Measurements from ENCODE around the gene LAMB3.

The LAMB3 gene

DNA sequence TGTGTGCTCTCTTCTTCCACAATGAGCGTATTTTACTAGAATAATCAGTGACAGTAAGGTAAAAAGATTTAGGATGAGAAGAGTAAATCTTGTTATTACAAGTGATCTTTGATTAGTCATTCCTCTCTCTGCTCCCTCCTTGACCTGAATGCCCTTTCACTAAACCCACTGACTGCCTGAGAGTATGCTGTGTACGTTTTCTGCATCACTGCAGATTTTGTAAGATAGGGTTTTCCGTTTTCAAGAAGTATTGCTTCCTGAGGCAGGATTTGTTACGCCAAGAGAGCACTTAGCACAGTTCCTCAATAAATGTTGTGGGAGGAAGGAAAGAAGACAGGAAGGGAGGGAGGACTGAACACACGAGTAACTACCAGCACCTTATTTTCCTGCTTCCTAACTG, 7.7 kb upstream of the LAMB3 start:
- peak in 1 of 2 donors; percentile 64 for DNase-seq

DNA sequence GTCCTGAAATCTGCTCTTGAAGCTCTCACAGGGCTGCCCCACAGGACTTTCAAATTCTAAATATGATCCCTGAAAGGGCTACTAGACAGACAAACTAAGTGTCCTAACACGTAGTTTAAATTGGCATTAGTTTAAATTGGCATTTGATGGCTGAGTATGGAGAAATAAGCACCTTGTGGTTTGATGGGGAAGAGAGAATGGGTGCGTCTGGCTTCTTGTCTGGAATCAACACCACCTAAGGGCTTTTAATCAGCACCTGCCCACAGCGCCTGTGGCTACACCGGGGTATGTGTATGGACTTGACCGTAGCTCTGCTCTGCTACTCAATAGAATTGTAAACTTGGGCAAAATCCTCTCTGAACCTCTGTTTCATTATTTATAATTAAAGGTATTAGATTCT, 5.7 kb upstream of the LAMB3 start:
- no peak for DNase-seq

DNA sequence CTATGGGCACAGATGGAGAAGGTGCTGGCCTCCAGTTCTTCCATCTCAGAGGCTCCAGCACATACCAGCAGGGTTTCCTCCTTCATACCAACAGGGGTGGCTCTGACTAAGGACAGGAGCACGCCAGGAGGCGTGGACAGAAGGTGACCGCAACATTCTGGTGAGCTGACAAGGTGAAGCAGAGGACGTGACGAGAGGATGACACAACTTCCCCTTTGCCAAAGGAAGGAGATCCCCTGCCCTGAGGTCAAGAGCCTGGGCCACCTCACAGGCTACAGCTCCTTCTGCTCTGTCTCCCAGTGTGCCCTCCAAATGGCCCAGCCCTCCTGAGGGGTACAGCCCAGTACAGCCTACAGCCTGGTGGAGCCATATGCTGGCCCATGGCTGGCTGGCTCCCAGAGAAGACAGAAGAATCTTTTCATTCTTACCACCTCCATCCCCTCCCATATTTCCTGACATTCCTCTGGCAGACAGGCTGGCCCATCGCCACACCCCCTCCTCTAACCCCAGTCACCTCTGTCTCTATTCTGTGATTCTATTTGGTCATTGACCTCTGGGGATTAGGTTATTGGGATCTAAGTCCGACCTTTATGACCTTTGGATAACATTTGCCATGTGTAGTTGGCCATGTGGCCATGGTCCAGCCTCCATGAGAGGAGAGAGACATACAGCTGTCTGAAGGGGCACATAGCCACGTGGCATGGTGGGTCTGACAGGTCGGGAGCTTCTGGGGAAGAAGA, 5.1 kb upstream of the LAMB3 start:
- peak; percentile 25 to 86 for DNase-seq

DNA sequence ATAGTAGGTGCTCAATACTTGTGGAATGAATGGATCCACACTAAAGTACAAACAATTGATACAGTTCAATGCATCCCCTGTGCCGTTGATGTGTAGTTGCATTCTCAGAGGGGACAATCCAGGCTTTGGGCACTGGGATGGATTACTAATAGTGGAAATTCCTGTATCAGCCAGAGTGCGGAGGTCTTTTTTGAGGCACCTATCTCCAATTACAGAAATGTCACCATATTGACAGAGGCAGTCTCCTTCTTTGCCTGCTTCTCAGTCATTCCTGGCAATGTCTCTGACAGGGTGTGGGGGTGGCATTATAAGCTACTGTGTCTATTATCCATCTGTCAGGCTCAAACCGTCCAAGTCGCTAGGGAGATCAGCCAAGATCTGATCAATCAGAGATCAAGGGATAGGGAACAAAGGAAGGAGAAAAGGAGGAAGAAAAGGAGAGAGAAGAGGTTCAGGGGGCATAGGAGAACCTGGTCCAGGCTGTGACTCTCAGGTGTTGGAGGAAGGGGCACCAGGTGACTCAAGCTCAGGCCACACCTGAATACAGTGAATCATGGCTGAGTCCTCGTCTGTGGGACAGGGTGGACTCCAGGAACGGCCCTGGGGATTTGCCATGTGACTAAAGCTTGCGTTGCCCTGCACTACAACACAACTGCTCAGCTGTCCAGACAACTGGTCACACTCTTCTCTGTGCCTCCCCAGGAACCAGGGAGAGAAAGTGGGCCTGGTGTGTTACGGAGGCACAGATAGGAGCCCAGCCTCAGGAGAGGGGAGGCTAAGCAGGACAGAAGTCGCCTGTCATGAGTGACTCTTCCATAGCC, 3.4 kb upstream of the LAMB3 start:
- no peak for DNase-seq

DNA sequence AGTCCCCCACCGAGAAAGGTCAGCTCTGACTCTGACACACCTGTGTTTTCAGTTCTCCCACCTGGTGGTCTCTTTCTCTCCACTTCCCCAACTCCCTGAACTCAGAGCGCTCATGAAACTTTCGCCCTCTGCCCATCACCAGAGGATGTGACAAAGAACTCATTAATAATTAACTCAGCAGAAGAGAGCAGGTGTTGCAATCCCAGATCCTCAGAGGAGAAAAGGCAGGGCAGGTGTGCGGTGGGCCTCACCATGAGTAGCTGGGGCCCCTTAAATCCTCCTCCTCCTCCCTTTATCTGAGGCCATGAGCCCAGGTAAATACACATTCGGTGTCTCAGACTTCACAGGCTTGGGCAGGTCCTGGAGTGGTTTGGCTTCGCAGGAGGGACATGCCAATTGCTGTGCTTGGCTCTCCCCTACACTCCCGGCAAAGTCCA, 1.7 kb upstream of the LAMB3 start:
- DNase-seq, result no peak

DNA sequence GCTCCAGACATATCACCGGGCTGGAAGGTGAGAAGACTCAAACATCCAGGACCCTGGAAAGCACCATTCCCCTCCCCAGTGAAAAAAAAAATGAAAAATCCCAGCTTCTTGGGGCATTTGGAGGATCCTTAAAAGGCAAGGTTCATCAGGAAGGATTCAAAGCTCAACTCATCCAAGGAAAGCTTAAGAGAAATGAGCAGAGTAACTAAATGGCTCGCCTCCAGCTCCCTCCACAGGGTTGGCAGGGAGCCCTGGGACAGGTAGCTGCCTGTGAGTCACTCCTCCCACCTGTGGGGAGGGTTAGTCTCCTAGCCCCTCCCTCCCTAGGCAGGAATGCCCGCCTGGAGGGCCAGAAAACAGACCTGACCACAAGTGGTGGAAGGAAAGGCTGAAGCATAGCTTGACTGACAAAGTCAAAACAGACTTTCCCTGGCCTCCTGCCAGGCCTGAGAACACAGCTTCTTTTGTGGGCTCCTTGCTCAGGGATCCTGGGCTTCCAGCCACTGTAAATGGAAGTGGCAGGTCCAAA, 712 bp upstream of the LAMB3 start:
- DNase-seq, result peak in 1 of 2 donors; percentile 28

DNA sequence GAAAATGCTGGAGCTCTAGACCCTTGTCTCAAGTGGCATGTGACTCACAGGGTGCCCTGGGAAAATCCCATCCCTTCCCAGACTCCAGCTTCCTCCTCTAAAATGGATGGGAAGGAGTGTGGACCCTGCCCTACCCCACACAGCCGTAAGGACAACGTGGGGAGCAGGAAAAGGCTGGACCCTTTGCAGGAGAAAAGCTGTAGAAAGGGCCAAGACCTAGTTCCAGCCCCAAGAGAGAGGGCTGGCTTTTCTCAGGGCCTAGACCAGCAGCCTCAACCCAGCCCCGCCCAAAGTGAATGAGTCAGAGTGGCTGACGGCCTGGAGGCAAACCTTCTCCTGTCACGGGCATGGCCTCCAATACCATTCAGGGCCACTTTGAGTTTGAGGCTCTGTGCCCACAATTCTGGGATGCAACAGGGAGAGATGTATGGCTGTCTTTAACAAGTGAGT, 1.1 kb downstream of the LAMB3 start:
- DNase-seq, result peak; percentile 46 to 81

DNA sequence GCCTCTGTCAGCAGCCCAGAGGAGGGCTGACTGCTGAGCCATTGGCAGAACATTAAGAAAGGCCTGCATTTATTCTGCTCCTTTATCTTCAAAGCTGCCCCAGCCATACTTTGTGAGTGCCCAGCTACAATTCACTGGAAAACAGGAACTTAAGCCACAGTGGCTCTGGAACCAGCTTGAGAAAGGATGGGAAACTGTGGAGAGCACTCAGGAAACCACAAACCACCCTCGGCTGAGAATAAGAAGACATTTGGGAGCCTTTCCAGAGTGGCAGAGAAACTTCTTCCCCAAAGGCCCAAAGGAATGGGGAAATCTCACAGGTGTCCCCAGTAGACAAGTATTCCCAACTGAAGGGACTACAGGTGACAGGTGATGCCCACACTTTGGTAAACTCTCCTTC, 1.8 kb downstream of the LAMB3 start:
- peak in 1 of 2 donors; percentile 32 for DNase-seq

DNA sequence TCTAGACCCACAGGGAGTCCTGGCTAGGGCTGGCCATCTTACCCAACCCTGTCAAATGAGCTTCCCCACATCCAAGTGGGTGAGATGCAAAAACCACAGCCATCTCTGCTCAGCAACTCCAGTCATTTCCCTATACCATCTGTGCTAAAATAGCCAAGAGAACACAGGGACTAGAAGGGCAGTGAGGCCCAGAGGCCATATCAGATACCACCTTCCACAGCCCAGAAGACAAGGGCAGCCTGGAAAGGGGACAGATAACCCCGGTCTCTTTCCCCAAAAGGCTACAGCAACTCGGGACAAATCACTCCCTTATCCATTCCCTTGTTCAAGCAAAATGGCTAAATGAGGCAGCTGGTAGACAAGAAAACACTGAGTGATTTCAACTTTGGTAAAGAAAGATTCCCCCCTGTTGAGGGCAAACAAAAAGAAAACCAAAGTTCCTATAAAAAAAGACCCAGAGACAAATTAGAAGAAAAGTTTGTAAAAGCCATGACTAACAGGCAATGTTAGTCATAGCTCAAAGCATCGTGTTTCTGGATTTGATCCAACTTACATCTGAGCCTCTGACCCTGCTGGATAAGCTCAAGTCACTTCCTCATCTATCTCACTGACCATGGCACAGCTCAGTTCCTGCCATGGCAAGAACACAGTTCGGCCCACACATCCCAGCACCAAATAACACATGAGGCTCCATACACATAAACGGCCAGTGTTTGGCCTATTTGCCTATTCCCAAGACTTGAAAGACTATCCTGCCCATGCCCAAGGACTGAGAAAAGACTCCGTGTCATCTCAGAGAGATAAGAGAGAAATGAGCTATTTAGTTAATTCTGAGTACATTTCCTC, 3.1 kb downstream of the LAMB3 start:
- DNase-seq, result peak in 1 of 2 donors; percentile 56

DNA sequence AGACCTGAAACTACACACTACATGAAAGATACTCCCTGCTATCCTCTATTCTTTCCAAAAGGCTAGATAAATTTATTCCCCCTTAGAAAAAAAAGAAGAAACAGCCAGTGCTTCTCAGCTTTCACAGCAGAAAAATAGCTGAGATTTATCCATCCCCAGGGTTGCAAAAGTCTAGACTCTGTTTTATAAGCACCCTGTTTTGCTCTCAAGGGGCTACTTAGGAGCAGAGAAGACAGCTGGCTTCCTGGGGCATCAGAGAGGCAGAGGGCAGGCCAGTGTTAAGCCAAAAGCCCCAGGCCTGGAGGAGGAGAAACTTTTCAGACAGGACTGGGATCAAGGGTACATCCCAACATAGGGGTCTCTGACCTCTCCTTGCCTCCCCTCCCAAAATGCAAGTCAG, 3.9 kb downstream of the LAMB3 start:
- no peak for DNase-seq

DNA sequence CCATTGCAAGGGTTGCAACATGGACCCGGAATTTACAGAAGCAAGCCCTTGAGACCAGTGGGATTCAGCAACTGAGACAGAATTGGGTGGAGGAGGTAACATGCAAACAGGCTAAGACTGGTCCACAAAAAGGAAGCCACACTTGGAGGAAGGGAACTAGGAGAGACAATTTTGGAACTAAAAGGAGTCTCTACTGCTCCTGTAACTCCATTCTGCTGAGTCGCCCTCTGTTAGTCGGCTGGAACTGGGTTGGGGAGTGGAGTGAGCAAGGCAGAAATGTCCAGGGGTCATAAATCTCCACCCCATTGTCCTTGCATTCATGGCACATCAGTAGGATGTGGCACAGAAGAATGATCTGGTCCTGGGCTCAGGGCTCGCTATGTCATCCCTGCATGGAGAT, 5.1 kb downstream of the LAMB3 start:
- no peak for DNase-seq

DNA sequence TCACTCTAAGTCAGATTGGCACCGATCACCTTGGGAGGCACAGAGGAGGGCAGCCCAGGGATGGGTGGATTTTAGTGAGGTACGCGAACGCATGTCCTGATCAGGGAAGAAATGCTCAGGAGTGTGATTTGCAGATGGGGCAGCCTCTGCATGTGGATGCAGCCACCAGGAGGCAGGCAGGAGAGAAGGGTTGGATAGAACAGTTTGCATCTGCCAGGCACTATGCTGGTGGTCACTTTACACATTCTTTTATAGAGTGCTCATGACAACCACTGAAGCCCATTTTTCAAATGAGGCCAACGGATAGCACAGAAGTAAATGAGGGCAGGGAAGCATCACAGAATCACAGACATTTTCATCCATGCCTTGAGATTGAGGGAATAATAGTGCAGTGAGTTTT, 5.7 kb downstream of the LAMB3 start:
- DNase-seq, result no peak

DNA sequence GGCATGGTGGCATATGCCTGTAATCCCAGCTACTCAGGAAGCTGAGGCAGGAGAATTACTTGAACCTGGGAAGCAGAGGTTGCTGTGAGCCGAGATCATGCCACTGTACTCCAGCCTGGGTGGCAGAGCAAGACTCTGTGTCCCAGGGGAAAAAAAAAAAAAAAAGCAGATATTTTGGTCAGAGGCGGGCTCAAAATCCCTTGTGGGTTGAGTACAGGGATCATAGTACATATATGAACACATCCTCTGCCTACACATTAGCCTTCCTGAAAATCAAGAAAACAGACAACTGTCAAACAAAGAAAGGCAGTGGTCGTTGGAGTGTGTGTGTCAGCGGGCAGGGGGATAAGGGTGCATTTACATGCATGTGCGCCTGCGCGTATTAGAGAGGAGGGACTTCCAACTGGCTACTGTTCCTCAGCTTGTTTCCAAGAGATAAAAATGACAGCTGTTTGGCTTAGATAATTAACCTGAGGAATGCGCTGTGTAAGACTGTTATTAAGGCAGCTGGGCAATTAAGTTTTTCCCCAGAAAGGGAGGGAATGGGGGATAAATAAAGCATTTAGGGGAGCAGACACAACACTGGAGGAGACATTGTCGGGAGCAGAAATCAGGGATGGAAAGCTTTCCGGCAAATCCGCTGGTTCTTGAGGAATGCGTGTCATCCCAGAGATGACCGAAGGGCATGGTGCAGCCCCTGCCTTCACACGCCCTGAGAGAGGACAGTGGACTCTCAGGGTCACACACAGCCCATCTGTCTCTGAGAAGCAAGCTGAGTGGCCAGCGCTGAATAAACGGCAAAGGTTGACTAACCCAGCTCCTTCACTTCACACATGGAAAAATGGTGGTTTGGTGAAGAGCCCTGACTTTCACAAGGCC, 6.4 kb downstream of the LAMB3 start:
- DNase-seq, result no peak

DNA sequence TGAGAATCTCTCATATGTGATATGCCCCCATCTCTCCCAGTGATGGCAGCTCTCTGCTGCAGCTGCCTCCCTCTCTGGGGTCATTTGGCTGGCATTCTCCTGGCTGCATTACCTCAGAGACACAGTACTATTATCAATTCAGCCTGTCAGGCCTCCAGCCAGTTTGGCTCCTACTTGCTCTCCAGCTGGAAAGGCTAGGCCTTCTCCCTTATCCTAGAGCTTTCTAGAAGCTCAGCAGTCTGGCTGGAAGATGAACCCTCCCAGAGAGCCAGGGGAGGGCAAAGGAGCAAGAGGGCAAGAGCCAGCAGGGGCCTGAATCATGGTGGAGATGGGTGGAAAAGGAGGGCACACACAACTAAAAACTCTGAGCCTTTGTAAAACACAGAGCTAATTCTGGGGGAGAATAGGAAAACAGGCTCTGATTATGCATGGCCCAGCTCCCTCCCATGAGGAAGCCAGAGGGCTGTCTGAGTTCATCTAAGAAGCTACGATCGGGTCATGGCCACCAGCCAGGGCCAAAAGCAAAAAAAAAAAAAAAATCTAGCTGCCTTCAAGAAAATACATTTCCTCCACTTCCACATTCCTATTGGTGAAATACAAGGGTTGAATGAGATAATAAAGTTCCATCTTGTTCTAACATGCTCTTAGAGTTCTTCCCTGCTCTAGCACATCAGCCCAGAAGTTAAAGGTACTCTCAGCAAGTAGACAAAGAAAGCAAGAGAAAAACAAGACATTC, 8.8 kb downstream of the LAMB3 start:
- no peak for DNase-seq

DNA sequence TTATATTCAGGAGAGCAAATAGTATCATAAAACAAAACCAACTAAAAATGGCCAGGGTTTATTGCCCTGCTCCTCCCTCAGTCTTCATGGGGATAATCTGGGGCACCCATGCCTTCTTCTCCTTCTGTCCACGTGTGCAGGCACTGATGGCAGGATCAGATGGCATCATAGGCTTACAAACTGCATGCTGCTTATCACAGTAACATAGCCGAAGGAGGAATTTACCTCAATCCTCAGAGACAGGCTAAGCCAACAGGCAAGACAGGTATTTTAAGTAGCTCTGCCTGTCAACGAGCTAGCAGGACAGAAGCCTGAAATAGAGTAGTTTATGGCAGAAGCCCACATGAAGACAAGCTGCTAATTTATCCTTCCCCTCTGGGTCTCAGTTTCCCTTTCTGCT, 9.4 kb downstream of the LAMB3 start:
- DNase-seq, result no peak

DNA sequence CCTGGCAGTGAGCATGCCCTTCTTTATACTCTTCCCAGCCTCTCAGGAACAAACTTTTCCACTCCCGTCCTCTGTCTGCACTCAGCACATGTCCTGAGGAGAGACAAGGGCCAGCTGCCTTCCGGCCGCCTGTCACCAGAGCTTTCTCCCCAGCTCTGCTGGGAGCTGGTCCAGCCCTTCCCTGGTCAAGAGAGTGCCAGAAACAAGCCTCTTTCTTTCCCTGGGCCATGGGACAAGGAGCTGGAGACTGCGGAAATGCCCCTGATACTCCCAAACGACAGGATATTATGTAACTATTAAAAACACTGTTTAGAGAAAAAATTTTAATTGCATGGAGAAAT, 10.4 kb downstream of the LAMB3 start:
- DNase-seq, result no peak

DNA sequence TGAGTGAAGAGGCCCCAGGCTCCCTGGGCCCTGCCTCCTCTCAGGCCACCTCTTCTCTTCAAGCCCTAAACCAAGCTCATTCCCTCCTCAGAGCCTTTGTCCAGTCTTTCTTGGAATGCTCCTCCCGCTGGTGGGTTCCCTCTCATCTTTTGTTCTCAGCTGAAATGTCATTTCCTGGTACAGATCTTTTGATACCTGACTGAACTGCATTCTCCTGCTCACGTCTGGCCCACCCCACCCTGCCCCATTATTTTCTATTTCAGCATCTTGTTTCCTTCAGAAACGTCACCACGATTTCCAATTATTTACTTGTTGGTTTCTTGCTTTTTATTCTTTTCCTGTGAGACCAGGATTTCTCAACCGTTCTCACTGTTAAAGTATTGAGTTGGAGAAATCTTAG, 16.4 kb downstream of the LAMB3 start:
- no peak for DNase-seq

DNA sequence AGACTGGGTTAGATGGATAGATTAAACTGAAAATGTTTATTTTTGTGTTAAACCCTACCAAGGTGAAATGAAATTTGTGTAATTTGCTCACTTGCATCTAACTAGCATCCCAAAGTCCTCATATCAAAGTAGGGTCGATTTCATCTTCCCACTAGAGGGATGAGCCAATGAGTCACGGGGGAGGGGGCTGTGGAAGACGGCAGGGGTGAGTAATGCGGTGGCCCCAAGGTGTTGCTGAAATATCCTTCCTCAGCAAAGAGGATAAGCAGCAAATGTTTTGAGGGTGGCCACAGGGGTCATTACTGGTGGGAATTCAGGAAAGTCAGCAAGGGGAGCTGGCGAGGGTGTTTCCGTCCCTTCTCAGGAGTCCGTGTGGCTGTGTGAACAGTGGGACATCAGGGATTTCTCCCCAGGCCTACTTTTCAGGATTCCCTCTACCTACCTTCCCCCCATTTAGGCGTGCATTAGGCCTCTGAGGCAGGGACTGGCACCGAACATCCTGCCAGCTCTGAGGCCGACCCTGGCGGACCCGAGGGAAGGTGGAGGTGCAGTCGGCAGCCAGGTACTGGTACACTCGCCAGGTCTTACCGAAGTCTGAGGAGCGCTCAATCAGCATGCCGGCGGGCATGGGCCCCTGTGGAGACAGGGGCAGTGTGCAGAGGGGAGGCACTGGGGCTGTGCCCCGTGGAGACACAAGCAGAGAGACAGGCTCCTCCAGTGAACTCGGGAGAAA, 18.1 kb downstream of the LAMB3 start:
- no peak for DNase-seq

DNA sequence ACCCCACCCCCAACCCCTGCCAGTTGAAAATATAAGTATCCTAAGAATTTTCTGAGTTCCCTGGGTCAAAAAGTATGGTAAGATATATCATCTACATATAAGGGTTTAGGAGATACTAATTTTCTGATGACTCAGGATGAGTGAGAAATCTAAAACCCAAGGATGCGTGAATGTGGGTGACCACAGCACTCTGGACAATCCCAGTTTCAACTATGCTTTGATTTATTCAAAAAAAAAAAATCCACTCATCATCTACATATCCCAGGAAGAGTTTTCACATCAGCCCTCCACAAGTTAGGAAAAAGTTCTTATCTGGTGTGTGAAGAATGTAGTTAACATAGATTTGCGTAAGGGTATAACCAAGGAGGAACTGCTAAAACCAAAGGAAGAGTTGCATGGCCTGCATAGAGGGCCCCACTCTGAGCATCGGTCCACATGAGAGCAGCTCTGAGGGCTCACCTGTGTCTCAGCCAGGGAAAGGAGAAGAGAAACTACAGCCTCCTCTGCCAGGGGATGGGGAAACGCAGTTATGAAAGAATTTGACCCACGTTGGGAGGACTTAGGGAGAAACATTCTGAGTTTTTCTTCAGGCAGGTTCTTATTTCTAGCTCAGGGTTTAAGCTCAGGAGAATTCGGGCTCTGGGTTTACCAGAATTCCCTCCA, 18.8 kb downstream of the LAMB3 start:
- no peak for DNase-seq

All from CD4-positive, alpha-beta T cell treated with Interleukin-1 beta for 1 hour (primary cell).